Left renal cortex interstitium (tissue), 4 donors: ENCODE results near the gene APOBEC3A. TPM values are rescaled to one million over a fixed set of nuclear protein-coding genes. Genes with fewer than 3 reads are reported as not detected.
A peak's percentile ranks its signal among the peaks of the same experiment; 100 is the strongest.

Experiments
- DNase-seq, 4 donors: peaks; one replicate each; pipeline ENCODE4 v3.0.0-alpha.2; 2013; ENCODE audit warnings: low read depth in 4 of 4, low spot score in 2 of 4, missing footprints in 1 of 4
- polyA plus RNA-seq, 4 donors: library from polyadenylated mRNA; unstranded; fragments of 120-200 nt; gene quantifications; one replicate each; pipeline ENCODE4 v1.2.1, GENCODE V29; 2013; ENCODE audit not compliant: insufficient read length in 4 of 4

The APOBEC3A gene
- polyA plus RNA-seq: under 1 TPM in 3 of 4 donors, not detected in 1; 0.17 to 0.46 (median 0.42) TPM

GRCh38 chr22:38957046-38957770, at the start of gene APOBEC3A:
Gene APOBEC3A (plus strand): TSS chr22:38957609. CDS start chr22:38957692, 83 bp downstream.
- no peak for DNase-seq

DNA sequence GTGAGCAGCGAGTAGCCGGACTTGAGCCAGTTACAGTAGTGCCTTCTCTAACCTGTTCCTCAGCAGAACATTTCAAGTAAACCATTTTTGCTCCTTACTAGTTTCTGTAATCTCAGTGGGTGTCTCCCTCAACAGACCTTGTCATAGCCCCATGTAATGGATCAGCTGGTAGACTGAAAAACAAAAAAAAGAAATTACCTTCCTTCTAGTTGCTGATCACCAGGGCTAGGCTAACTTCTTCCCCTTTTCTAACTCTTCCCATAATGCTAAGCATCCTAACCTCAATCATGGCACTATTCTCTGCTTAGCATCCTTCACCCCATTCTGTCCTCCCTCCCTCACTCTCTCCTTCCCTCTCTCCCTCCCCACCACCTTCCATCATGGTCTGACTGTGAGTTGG, 49.6 kb upstream of the APOBEC3A start:
- no peak for DNase-seq

DNA sequence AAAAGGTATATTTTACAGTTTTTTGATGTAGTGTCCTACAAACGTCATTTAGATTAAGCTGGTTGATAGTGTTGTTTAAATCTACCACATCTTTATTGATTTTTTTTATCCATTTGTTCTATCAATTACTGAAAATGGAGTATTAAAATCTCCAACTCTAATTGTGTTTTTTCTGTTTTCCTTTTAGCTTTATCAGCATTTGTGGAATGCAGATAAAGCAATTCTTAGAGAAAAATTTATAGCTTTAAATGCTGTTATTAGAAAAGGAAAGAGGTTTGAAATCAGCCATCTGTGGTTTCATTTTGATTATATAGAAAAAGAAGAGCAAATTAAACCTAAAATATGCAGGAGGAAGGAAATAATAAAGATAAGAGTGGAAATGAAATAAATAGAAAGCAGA, 46.0 kb upstream of the APOBEC3A start:
- no peak for DNase-seq

- DNase-seq: peak in 1 of 4 donors; percentile 13
Measured at GRCh38 chr22:38919631-38920190, 37.7 kb upstream of the APOBEC3A start.

DNA sequence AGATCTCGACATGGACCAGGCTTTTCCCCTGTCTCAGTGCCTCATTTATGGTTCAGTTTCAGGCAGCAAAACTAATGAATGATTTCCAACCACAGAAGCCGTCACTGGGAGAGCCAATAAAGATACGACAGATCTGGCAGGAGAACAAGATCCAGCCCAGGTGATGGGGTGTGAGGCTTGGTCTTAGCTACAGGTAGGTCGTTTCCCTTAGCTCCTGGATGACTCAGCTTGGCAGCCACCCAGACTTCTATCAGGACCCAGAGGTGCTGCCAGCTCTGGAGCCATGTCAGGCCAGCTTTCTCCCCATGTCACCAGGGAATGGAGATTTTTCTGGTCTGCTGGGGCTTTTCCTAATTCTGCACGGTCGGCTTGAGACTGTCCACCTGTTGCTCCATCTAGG, 36.3 kb upstream of the APOBEC3A start:
- no peak for DNase-seq

GRCh38 chr22:38921806-38922205, 35.6 kb upstream of the APOBEC3A start:
- DNase-seq: no peak

DNA sequence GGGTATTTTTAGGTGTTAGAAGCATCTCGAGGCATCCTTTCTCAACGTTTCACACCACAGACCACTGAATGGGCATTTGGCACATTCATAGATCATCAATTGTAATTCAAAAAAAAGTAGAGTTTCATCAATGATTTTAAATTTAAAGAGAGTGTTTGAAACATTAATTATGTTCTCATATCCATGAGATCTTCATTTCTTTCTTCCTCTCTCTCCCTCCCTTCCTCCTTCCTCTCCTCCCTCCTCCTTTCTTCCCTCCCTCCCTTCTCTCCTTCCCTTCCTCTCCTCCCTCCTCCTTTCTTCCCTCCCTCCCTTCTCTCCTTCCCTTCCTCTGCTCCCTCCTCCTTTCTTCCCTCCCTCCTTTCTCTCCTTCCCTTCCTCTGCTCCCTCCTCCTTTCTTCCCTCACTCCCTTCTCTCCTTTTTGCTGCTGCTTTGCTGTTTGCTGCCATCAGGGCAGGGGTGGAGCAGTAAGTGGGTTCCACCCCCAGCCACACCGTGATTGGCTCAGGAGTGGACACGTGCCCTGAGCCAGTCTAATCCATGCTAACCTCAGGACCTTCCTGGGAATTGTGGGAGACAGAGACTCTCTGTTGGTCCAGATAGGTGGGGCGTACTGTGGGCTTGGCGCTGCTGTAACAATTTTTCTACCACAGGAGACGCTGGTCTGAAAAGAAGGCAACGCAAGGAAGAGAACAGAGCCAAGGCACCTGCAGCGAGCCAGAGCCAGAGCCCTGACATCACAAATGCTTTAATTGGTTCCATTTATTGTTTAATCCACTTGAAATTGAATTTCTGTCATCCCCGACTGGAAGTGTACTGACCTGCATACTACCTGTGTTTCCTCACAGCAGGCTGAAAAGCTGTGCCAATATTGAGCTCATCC, 33.7 kb upstream of the APOBEC3A start:
- no peak for DNase-seq

- no peak for DNase-seq
Measured at GRCh38 chr22:38924347-38924952, 33.0 kb upstream of the APOBEC3A start.

DNA sequence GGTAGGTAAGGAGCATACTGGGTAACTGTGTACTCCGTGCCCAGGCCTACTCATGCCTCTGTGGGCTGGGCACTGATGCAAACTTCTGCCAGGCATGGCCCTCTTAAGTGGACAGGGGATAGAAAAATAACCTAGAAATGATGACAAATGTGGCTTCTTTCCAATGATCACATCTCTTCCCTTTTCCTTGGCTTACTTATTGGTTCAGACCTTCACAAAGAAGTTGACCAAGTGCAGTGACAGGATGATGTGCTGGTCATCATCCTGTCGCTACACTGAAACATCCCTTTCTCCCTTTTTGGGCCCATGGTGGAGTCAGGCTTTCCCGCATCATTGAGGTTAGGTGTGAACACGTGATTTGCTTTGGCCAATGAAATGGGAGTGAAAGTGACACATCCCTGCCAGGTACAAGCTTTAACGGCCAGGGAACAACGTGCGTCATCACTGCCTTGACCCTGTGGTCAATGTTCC, 31.8 kb upstream of the APOBEC3A start:
- DNase-seq: no peak

DNA sequence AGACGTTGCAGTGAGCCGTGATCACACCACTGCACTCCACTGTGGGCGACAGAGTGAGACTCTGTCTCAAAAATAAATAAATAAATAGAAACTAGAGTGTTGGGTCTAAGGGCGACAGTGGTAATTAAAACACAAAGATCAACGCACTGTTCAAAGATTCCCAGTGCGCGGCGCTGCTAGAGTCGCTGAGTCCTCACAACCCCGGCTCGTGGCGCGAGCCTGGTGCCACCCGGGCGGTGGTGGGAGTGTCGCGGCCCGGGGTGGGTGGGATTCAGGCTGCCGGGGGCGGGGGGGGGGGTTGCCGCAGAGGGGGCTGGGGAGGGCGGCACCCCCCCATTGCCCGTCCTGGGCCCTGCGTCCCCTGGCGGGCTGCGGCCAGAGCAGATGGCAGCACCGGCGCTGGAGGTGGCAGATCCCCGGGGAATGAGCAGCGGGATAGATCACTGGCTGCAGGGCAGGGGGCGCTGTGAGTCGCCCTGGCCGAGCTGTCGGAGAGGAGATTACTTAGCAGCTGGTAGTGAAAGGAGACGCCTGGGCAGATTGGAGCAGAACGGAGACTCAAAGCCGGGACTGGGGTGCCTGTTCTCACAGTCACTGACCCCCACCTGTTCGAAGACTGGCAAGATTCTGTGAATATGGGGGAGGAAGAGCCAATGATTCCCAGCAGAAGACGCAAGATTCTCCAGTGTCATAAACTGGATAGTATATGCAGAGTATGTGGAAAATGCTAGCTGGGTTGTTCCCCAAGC, 30.2 kb upstream of the APOBEC3A start:
- no peak for DNase-seq

GRCh38 chr22:38930512-38930911, 26.9 kb upstream of the APOBEC3A start:
- DNase-seq: no peak

GRCh38 chr22:38935023-38935422, 22.4 kb upstream of the APOBEC3A start:
- DNase-seq: no peak

DNA sequence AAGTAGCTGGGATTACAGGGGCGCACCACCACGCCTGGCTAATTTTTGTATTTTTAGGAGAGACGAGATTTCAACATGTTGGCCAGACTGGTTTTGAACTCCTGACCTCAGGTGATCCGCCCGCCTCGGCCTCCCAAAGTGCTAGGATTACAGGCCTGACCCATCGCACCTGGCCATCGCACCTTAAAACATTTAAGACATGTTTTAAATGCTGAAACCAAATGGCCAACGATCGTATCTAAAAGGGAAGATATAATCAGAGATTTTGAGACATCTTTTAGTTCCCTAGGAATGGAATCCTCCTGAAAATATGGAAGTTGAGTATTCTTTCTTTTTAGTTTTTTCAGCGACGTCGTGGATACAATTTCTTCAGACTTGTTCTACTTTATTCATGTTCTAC, 21.8 kb upstream of the APOBEC3A start:
- no peak for DNase-seq

DNA sequence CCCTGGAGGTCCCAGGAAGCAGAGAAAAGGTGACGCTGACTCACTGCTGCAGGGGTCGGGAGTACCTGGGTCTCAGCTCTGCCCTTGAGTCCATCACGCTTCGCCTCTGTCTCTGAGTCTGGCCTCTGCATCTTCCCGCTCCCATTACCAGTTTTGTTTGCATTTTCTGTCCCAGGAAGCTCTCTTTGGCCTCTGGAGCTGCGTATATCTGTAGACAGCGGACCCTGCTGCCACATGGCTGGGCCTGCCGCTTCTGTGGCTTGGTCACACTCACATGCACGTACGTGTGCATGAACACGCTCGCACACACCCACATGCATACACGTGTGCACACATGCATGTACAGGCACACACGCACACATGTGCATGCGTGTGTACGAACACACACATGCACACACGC, 20.8 kb upstream of the APOBEC3A start:
- DNase-seq: no peak

DNA sequence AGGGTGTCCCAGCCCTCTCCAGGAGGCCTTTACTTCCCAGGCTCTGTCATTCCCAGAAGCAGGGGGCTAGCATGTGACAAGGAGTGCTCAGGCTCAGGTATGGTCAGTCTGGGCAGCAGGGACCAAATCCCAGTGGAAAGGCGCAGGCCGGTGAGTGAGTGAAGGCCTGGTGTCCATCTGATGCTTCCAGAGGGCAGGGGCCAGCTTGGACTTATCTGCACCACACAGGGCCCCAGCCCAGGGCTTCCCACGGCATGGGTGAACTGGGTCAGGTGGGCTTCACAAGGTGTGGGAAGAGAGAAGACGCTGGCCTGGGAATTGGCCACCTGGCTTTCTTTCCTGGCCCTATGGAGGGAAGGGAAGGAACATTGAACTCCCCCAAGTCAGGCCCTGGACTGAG, 20.4 kb upstream of the APOBEC3A start:
- DNase-seq: no peak

- DNase-seq: no peak
Measured at GRCh38 chr22:38937541-38937940, 19.9 kb upstream of the APOBEC3A start.

DNA sequence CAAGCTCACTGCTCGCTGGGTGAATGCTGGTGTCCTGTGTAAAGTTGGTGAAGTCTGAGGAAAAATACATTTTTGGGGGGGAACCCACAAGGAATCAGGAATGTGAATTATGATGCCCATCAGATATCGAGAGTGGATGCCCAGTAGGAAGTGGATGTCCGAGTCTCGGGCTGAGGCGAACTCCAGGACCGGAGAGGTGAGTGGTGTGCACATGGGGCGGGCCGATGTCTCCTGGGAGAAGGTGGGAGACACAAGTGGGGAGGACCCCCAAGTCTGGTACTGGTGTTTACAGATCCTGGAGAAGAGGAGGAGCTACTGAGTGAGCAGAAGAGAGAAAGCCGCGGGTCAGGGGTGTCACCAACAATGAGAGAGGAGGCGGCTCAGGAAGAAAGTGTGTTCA, 19.2 kb upstream of the APOBEC3A start:
- DNase-seq: no peak

DNA sequence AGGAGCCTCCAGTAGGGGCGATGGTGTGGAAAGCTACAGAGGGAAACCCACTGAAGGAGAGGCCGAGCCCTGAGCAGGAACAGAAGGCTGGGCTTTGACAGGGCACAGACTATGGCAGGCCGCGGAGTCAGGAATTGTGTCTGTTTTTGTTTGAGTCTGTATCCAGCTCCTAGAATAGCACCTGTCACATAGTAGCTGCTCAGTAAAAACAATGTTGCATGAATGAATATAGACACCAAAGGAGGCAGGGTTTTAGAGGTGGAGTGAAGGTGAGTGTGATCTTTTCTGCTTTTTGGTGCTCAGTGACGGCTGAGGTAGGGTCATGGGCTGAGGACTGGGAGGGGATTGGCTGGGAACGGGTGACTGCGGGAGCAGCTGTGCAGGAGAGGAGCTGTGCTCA, 18.5 kb upstream of the APOBEC3A start:
- no peak for DNase-seq

GRCh38 chr22:38940811-38941384, 16.5 kb upstream of the APOBEC3A start:
- DNase-seq: no peak

GRCh38 chr22:38941488-38941987, 15.9 kb upstream of the APOBEC3A start:
- DNase-seq: no peak
